HepG2 (cell line): ENCODE measurements around the gene SERTAD2. TPM values are rescaled to one million over a fixed set of nuclear protein-coding genes. Genes with fewer than 3 reads are reported as not detected.

Experiments
- BHLHE40 ChIP-seq: IDR thresholded peaks from 2 replicates; pipeline ENCODE4 v1.6.1; 2011; ENCODE audit warnings: low read length, improper control_type of control experiment
- CC2D1A ChIP-seq: sonication (generic); formaldehyde crosslinking; IDR thresholded peaks from 2 replicates; pipeline ENCODE4 v1.8.1; 2023; ENCODE audit warnings: mild to moderate bottlenecking, missing genetic modification reagents
- EED ChIP-seq: sonication (generic); formaldehyde crosslinking; IDR thresholded peaks from 2 replicates; pipeline ENCODE4 v1.5.0; 2020; ENCODE audit warnings: mild to moderate bottlenecking, missing genetic modification reagents
- FOXK2 ChIP-seq: fragments of 450-650 bp; IDR thresholded peaks from 2 replicates; pipeline ENCODE4 v1.6.1; 2016
- HINFP ChIP-seq: sonication (generic); formaldehyde crosslinking; IDR thresholded peaks from 2 replicates; pipeline ENCODE4 v1.4.0; 2020; ENCODE audit warnings: low read depth, mild to moderate bottlenecking, missing genetic modification reagents
- KDM6A ChIP-seq: IDR thresholded peaks from 2 replicates; pipeline ENCODE4 v1.6.1; 2016; ENCODE audit warnings: low read depth
- MED8 ChIP-seq: sonication (generic); formaldehyde crosslinking; IDR thresholded peaks from 2 replicates; pipeline ENCODE4 v1.8.1; 2023; ENCODE audit warnings: mild to moderate bottlenecking, missing genetic modification reagents; ENCODE audit not compliant: insufficient replicate concordance
- SMYD3 ChIP-seq: sonication (generic); formaldehyde crosslinking; IDR thresholded peaks from 2 replicates; pipeline ENCODE4 v1.8.1; 2023; ENCODE audit warnings: mild to moderate bottlenecking, missing genetic modification reagents
- SOX13 ChIP-seq, 3 experiments: fragments of 450-650 bp in 1 of 3; sonication (generic) in 1 of 3; formaldehyde crosslinking in 1 of 3; IDR thresholded peaks in 2 of 3; conservative IDR thresholded peaks in 1 of 3; 2 replicates each; pipeline versions ENCODE4 v1.5.0 to v1.6.1; 2016 to 2020; ENCODE audit warnings: antibody characterized with exemption in 1 of 3, mild to moderate bottlenecking in 1 of 3, missing compliant biosample characterization in 1 of 3, missing genetic modification reagents in 1 of 3, moderate library complexity in 1 of 3
- SOX5 ChIP-seq: IDR thresholded peaks from 2 replicates; pipeline ENCODE4 v1.6.1; 2016; ENCODE audit warnings: borderline replicate concordance
- TBX2 ChIP-seq: sonication (generic); formaldehyde crosslinking; IDR thresholded peaks from 2 replicates; pipeline ENCODE4 v1.5.0; 2020; ENCODE audit warnings: missing genetic modification reagents, mild to moderate bottlenecking, borderline replicate concordance
- ZFP91 ChIP-seq: sonication (generic); formaldehyde crosslinking; IDR thresholded peaks from 2 replicates; pipeline ENCODE4 v1.9.0; 2022; ENCODE audit warnings: missing genetic modification reagents, mild to moderate bottlenecking, borderline replicate concordance
- ZNF235 ChIP-seq: sonication (generic); formaldehyde crosslinking; IDR thresholded peaks from 2 replicates; pipeline ENCODE4 v1.8.1; 2023; ENCODE audit warnings: mild to moderate bottlenecking, missing genetic modification reagents, borderline replicate concordance
- ZNF350 ChIP-seq: sonication (generic); formaldehyde crosslinking; IDR thresholded peaks from 2 replicates; pipeline ENCODE4 v1.4.0; 2020; ENCODE audit warnings: mild to moderate bottlenecking, low read depth, missing genetic modification reagents, borderline replicate concordance
- ZNF446 ChIP-seq: sonication (generic); formaldehyde crosslinking; IDR thresholded peaks from 2 replicates; pipeline ENCODE4 v1.5.0; 2020; ENCODE audit warnings: mild to moderate bottlenecking, missing genetic modification reagents
- ZNF563 ChIP-seq: sonication (generic); formaldehyde crosslinking; IDR thresholded peaks from 2 replicates; pipeline ENCODE4 v1.8.0; 2022; ENCODE audit warnings: mild to moderate bottlenecking, moderate library complexity, missing genetic modification reagents
- ZNF615 ChIP-seq: sonication (generic); formaldehyde crosslinking; IDR thresholded peaks from 2 replicates; pipeline ENCODE4 v1.5.0; 2020; ENCODE audit warnings: mild to moderate bottlenecking, missing genetic modification reagents, borderline replicate concordance
- ZNF841 ChIP-seq: sonication (generic); formaldehyde crosslinking; IDR thresholded peaks from 2 replicates; pipeline ENCODE4 v1.8.1; 2023; ENCODE audit warnings: missing genetic modification reagents, borderline replicate concordance
- ZSCAN25 ChIP-seq: sonication (generic); formaldehyde crosslinking; IDR thresholded peaks from 2 replicates; pipeline ENCODE4 v1.8.0; 2022; ENCODE audit warnings: mild to moderate bottlenecking, missing genetic modification reagents
- ZSCAN29 ChIP-seq: sonication (generic); formaldehyde crosslinking; conservative IDR thresholded peaks from 2 replicates; pipeline ENCODE4 v1.4.0; 2020; ENCODE audit warnings: mild to moderate bottlenecking, missing genetic modification reagents
- polyA plus RNA-seq, 8 experiments: library from polyadenylated mRNA; depleted of rRNA in 3 of 8; stranded (reverse) in 7 of 8; unstranded in 1 of 8; fragments of >200 nt; fragmentation: Illumina TruSeq in 4 of 8; extraction: Trizol in 4 of 8; gene quantifications; 2 replicates each; pipeline versions ENCODE4 v1.2.1 to v1.2.3, GENCODE V29; 2011 to 2016; ENCODE audit warnings: low read depth in 4 of 8, missing spikeins in 1 of 8, mixed read lengths in 1 of 8; ENCODE audit not compliant: insufficient read depth in 1 of 8
- total RNA-seq, 5 experiments: library from RNA; depleted of rRNA; stranded (reverse); fragments of >200 nt; fragmentation: Illumina TruSeq; extraction: Trizol; gene quantifications; 2 replicates each; pipeline ENCODE4 v1.2.3, GENCODE V29; 2016; ENCODE audit warnings: low read depth in 1 of 5
- TF ChIP-seq, protein P1 (sequence below), 2 experiments: IDR thresholded peaks; 2 replicates each; pipeline ENCODE4 v1.6.1; 2011 to 2012; ENCODE audit warnings: low read length in 2 of 2, borderline replicate concordance in 1 of 2, low read depth in 1 of 2, mild to moderate bottlenecking in 1 of 2, moderate library complexity in 1 of 2

The SERTAD2 gene
- total and polyA plus RNA-seq, 2 of the 13 experiments (the other 11 are each of a cell fraction or from before 2014, with no cell fraction given), result 6.7 to 22.6 TPM

GRCh38 chr2:64653109-64654062 is at the start of gene SERTAD2 (continued):
- TF ChIP-seq CC2D1A (no peak), ZNF615 (CRISPR knock-in tag) (no peak; the same call in 1 of the 2 replicates), ZNF841 (CRISPR knock-in tag) (0 out of 2 replicates have a peak, but pooled peaks have one; percentile 31), SMYD3 (CRISPR knock-in tag) (0 out of 2 replicates have a peak, but pooled peaks have one; percentile 9), HINFP (CRISPR knock-in tag) (peak; percentile 18; the same call in 1 of the 2 replicates), TBX2 (CRISPR knock-in tag) (peak; percentile 70), ZNF446 (CRISPR knock-in tag) (peak; percentile 41; the same call in 1 of the 2 replicates), ZSCAN25 (CRISPR knock-in tag) (peak; percentile 22; the same call in 1 of the 2 replicates), SOX5 (CRISPR knock-in tag) (no peak), ZFP91 (0 out of 2 replicates have a peak, but pooled peaks have one; percentile 58), ZNF235 (CRISPR knock-in tag) (0 out of 2 replicates have a peak, but pooled peaks have one; percentile 16), MED8 (no peak), BHLHE40 (no peak), ZSCAN29 (0 out of 2 replicates have a peak, but pooled peaks have one; percentile 24), ZNF350 (peak; percentile 61; the same call in 1 of the 2 replicates), KDM6A (CRISPR knock-in tag) (no peak), EED (CRISPR knock-in tag) (peak; percentile 87; the same call in 1 of the 2 replicates), SOX13 (IDR thresholded peaks at IDR 0.05) (no peak), SOX13 (CRISPR knock-in tag; conservative IDR thresholded peaks at IDR 0.05 in 1 of 2, IDR thresholded peaks at IDR 0.05 in 1 of 2) (peak in 1 of 2 experiments; percentile 22; a peak in 1 of 4 replicates), ZNF563 (peak; percentile 65; the same call in 1 of the 2 replicates), FOXK2 (no peak)
- TF ChIP-seq, protein P1, sequence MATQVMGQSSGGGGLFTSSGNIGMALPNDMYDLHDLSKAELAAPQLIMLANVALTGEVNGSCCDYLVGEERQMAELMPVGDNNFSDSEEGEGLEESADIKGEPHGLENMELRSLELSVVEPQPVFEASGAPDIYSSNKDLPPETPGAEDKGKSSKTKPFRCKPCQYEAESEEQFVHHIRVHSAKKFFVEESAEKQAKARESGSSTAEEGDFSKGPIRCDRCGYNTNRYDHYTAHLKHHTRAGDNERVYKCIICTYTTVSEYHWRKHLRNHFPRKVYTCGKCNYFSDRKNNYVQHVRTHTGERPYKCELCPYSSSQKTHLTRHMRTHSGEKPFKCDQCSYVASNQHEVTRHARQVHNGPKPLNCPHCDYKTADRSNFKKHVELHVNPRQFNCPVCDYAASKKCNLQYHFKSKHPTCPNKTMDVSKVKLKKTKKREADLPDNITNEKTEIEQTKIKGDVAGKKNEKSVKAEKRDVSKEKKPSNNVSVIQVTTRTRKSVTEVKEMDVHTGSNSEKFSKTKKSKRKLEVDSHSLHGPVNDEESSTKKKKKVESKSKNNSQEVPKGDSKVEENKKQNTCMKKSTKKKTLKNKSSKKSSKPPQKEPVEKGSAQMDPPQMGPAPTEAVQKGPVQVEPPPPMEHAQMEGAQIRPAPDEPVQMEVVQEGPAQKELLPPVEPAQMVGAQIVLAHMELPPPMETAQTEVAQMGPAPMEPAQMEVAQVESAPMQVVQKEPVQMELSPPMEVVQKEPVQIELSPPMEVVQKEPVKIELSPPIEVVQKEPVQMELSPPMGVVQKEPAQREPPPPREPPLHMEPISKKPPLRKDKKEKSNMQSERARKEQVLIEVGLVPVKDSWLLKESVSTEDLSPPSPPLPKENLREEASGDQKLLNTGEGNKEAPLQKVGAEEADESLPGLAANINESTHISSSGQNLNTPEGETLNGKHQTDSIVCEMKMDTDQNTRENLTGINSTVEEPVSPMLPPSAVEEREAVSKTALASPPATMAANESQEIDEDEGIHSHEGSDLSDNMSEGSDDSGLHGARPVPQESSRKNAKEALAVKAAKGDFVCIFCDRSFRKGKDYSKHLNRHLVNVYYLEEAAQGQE (IDR thresholded peaks at IDR 0.05; ENCODE audit: borderline replicate concordance in 1 of 2, low read depth in 1 of 2, low read length in 2 of 2), result peak in 1 of 2 experiments; percentile 38; a peak in 1 of 4 replicates
